Breast epithelium (tissue), 3 donors: ENCODE results near the gene IQCH.

Experiments
- CTCF ChIP-seq, 3 donors: fragments of 450-650 bp; IDR thresholded peaks; one replicate each; pipeline ENCODE4 v1.5.1; 2016 to 2017; ENCODE audit warnings: antibody characterized with exemption in 3 of 3, mild to moderate bottlenecking in 3 of 3, moderate library complexity in 3 of 3
- POLR2A ChIP-seq: fragments of 450-650 bp; IDR thresholded peaks from one replicate; pipeline ENCODE4 v1.6.1; 2016; ENCODE audit warnings: antibody characterized with exemption, mild to moderate bottlenecking, moderate library complexity
- POLR2AphosphoS5 ChIP-seq, 3 donors: sonication (generic); formaldehyde crosslinking; IDR thresholded peaks; one replicate each; pipeline ENCODE4 v1.6.1; 2017; ENCODE audit warnings: antibody characterized with exemption in 3 of 3

DNA sequence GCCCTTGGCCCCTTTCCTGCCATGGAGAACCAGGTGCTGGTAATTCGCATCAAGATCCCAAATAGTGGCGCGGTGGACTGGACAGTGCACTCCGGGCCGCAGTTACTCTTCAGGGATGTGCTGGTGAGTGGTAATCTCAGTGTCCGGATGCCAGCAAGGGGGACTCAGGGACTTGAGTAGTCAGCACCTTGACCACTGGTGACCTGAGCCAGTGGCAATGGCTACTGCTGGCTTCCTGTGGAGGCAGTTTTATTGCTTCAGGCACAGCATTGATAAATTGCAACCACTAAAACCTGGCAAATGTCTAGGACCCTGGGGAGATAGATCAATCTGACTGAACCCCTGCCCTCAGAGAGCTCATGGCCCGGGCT is 288.7 kb downstream of the IQCH start:
- TF ChIP-seq POLR2A (no peak), CTCF (IDR thresholded peaks at IDR 0.05) (no peak), POLR2AphosphoS5 (IDR thresholded peaks at IDR 0.05) (no peak)
